ES-I3 (cell line): ENCODE results near the gene EXOSC10.
A peak's percentile ranks its signal among the peaks of the same experiment; 100 is the strongest.

Experiments
- H3K36me3 ChIP-seq: 2 replicates; pipeline ENCODE4 v1.6.1; 2013; ENCODE audit warnings: mild to moderate bottlenecking, low read length, control low read depth, moderate library complexity; ENCODE audit not compliant: insufficient read depth
- H3K4me1 ChIP-seq: 2 replicates; pipeline ENCODE4 v1.6.1; 2013; ENCODE audit warnings: mild to moderate bottlenecking, control low read depth, low read length; ENCODE audit not compliant: insufficient read depth
- H3K9ac ChIP-seq: 2 replicates; pipeline ENCODE4 v1.6.1; 2013; ENCODE audit warnings: low read depth, mild to moderate bottlenecking, low read length, moderate library complexity
- H3K9me3 ChIP-seq: 2 replicates; pipeline ENCODE4 v1.6.1; 2013; ENCODE audit warnings: mild to moderate bottlenecking, low read length, moderate library complexity; ENCODE audit not compliant: control insufficient read depth, insufficient read depth

EXOSC10 gene

GRCh38 chr1:11099310-11100148 lies at the start of gene EXOSC10:
Gene EXOSC10, minus strand, starts transcription at chr1:11099869. Its CDS starts 38 bp downstream, at chr1:11099831.
- H3K4me1 ChIP-seq: no peaks in the 10 kb centered on the region
- no peaks in the 10 kb centered on the region for H3K9me3 ChIP-seq
- peaks cover 5% of the 10 kb centered on the region; the same call in 1 of the 2 replicates for H3K36me3 ChIP-seq
- H3K9ac ChIP-seq: peak within 1 kb of the TSS; percentile 95

GRCh38 chr1:11147197-11147770 lies 47.6 kb upstream of the EXOSC10 start:
- Histone ChIP-seq H3K9me3 (no peaks in the 10 kb centered on the region), H3K36me3 (peaks cover 24% of the 10 kb centered on the region), H3K9ac (no peak overlapping the region), H3K4me1 (peaks cover 12% of the 10 kb centered on the region)

- Histone ChIP-seq H3K9ac (no peak overlapping the region), H3K36me3 (peaks cover 21% of the 10 kb centered on the region), H3K9me3 (no peaks in the 10 kb centered on the region), H3K4me1 (peaks cover 6% of the 10 kb centered on the region; the same call in 1 of the 2 replicates)
These were observed 46.1 kb upstream of the EXOSC10 start for GRCh38 chr1:11145741-11146140.

GRCh38 chr1:11144570-11145256 lies 45.0 kb upstream of the EXOSC10 start:
- Histone ChIP-seq H3K9ac (no peak overlapping the region), H3K9me3 (no peaks in the 10 kb centered on the region), H3K36me3 (peaks cover 20% of the 10 kb centered on the region), H3K4me1 (peaks cover 6% of the 10 kb centered on the region; the same call in 1 of the 2 replicates)

GRCh38 chr1:11143907-11144306 lies 44.2 kb upstream of the EXOSC10 start:
- Histone ChIP-seq H3K36me3 (peaks cover 20% of the 10 kb centered on the region), H3K9me3 (no peaks in the 10 kb centered on the region), H3K9ac (no peak overlapping the region), H3K4me1 (peaks cover 6% of the 10 kb centered on the region; the same call in 1 of the 2 replicates)

- Histone ChIP-seq H3K9ac (no peak overlapping the region), H3K36me3 (peaks cover 24% of the 10 kb centered on the region), H3K9me3 (no peaks in the 10 kb centered on the region), H3K4me1 (peaks cover 6% of the 10 kb centered on the region; the same call in 1 of the 2 replicates)
These were observed 43.7 kb upstream of the EXOSC10 start for GRCh38 chr1:11143401-11143800.

GRCh38 chr1:11142618-11143391 lies 43.1 kb upstream of the EXOSC10 start:
- H3K9me3 ChIP-seq: no peaks in the 10 kb centered on the region
- no peak overlapping the region for H3K9ac ChIP-seq
- peaks cover 3% of the 10 kb centered on the region; the same call in 1 of the 2 replicates for H3K4me1 ChIP-seq
- peaks cover 30% of the 10 kb centered on the region for H3K36me3 ChIP-seq

- H3K36me3 ChIP-seq: peaks cover 24% of the 10 kb centered on the region
- H3K9me3 ChIP-seq: no peaks in the 10 kb centered on the region
- no peaks in the 10 kb centered on the region for H3K4me1 ChIP-seq
These were observed 39.3 kb upstream of the EXOSC10 start for GRCh38 chr1:11138952-11139351.

GRCh38 chr1:11138029-11138428 lies 38.4 kb upstream of the EXOSC10 start:
- Histone ChIP-seq H3K9me3 (no peaks in the 10 kb centered on the region), H3K36me3 (peaks cover 19% of the 10 kb centered on the region), H3K4me1 (no peaks in the 10 kb centered on the region), H3K9ac (no peak overlapping the region)

More at GRCh38 chr1:11138952-11139351, 39.3 kb upstream of the EXOSC10 start:
- no peak overlapping the region for H3K9ac ChIP-seq

GRCh38 chr1:11134898-11135266 lies 35.2 kb upstream of the EXOSC10 start:
- peaks cover 30% of the 10 kb centered on the region for H3K36me3 ChIP-seq
- H3K9me3 ChIP-seq: no peaks in the 10 kb centered on the region
- no peaks in the 10 kb centered on the region for H3K4me1 ChIP-seq
- H3K9ac ChIP-seq: no peak overlapping the region

- Histone ChIP-seq H3K9me3 (no peaks in the 10 kb centered on the region), H3K4me1 (no peaks in the 10 kb centered on the region), H3K36me3 (peaks cover 36% of the 10 kb centered on the region), H3K9ac (no peak overlapping the region)
These were observed 34.7 kb upstream of the EXOSC10 start for GRCh38 chr1:11134251-11134897.

GRCh38 chr1:11132563-11133293 lies 33.1 kb upstream of the EXOSC10 start:
- peaks cover 39% of the 10 kb centered on the region for H3K36me3 ChIP-seq
- no peaks in the 10 kb centered on the region for H3K9me3 ChIP-seq
- H3K4me1 ChIP-seq: no peaks in the 10 kb centered on the region
- H3K9ac ChIP-seq: no peak overlapping the region

- H3K9me3 ChIP-seq: no peaks in the 10 kb centered on the region
- peaks cover 44% of the 10 kb centered on the region for H3K36me3 ChIP-seq
- H3K4me1 ChIP-seq: no peaks in the 10 kb centered on the region
- no peak overlapping the region for H3K9ac ChIP-seq
These were observed 32.1 kb upstream of the EXOSC10 start for GRCh38 chr1:11131816-11132215.
